OCI-M2 (cell line): ENCODE results near the gene ARHGAP30.
"Not testable (repeated sequence)": the region's sequence is repeated elsewhere in the genome, so short reads cannot be mapped to it uniquely, and the experiment has no call there.

ENCODE experiments used
- DNase-seq: peaks from one replicate; lab custom pipeline; 2025; ENCODE audit not compliant: unreplicated experiment; lab: John Stamatoyannopoulos, UW

ARHGAP30 gene

DNA sequence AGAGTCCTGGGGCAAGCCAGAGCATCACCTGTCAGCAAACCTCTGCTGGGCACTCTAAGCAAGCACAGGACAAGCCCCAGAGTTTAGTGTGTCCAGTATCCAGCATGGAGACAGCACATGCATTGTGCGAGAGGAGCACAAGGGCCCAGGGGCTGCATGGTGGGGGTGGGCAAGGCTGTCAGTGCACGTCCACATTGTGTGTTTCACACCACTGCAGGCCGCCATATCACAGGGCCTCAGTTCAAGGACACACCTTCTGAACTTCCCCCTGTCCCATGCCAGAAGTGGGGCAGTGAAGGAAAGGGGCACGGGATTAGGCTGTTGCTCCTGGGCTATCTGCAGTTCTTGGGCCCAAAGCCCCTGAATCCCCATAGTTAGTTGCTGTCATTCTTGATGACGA is 30.1 kb downstream of the ARHGAP30 start:
- DNase-seq = no peak

DNA sequence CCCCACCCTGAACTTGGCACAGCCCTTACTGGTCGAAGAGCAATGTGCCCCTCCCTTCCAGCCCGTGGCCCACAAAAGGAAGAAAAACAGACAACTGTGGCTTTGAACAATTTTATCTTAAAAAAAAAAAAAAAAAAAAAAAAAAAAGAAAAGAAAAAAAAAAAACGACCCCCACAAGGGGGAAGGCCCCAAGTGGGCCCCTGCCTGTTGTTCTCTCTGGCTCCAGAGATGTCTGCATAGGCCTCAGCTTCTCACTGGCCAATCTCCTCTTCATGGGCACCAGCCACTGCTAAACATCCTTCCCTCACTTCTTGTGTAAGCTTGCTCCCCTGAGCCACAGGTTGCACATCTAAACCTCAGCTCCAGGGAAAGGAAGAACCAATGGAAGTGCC is 30.5 kb downstream of the ARHGAP30 start:
- DNase-seq = no peak

DNA sequence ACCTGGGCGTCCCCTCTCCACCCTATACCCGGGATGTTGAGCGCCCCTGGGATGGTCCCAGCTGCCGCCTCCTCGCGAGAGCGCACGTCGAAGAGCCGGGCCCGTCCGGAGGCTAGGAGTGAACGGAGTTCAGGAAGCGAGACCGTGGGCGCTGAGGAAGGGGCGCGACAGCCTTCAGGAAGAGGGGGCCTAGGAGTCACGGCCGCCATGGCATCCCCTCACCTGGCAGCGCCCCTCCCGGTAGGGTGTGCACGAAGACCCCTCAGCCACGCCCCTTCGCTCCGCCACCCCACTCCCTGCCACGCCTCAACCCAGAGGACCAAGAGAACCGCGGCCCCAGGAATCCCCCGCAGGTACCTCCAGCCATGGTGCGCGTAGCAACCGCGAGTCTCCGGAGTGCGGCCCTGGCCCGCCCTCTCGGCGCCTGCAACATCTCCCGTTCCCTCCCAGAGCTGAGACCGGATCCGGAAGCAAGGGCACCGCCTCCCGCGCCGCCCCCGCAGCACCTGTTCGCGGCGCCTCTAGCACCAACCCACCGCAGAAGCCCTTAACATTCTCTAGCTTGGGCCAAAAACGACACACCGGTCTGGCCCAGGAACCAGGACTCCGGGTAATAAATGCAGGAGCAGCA is 31.1 kb downstream of the ARHGAP30 start, which contains the start of gene TSTD1:
Gene TSTD1 (minus strand): TSS at position 442 of the 631 bp plus-strand sequence. CDS start 75 bp downstream, at position 367.
- no peak for DNase-seq

DNA sequence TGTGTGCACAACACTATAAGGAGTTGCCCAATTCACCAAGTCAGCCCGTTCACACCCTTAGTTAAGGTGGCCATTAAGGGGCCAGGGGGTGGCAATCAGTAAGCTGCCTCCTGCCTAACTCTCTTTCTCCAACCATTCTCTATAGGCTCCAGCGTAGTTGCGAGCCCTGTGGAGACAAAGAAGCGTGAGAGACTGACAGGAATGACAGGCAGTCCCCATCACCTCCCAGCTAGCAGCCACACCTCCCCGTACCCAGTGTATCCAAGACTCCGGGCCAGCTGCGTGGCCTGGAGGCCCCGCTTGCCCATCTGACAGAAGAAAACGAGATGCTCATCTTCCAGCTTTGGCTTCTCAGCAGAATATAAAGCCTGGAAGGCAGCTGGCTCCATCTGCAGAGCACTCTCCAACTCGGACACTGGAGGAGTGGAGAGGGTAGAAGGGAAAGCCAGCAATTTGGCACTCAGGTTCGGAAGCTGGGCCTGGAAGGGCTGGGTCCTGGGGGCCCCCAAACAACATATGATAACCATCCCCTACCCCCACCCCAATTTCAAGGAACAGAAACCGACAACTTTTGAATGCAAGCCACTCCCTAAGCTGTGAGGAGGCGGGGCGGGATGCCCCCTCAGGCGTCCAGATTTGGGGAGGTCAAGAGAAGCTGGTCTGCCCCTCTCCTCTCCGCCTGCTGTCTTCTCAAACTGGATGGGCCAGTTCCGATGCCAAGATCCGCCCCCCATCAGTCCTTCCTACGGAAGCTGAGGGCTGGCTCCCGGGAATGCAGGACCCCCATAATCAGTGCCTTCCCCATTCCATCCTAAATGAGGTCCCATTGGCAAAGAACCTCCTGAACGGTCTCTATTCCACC is 31.8 kb downstream of the ARHGAP30 start:
- no peak for DNase-seq

DNA sequence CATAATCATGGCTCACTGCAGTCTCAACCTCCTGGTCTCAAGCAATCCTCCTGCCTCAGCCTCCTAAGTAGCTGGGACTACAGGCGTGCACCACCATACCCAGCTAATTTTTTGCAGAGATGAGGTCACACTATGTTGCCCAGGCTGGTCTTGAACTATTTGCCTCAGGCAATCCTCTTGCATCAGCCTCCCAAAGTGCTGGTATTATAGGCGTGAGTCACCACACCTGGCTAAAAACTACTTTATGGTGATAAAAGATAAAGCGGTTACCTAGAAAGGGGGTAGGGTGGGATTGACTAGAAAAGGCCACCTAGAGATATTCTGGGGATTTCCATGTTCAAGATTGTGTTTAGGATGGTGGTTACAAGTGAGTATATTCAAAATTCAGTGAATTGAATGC is 35.9 kb downstream of the ARHGAP30 start:
- DNase-seq = no peak

DNA sequence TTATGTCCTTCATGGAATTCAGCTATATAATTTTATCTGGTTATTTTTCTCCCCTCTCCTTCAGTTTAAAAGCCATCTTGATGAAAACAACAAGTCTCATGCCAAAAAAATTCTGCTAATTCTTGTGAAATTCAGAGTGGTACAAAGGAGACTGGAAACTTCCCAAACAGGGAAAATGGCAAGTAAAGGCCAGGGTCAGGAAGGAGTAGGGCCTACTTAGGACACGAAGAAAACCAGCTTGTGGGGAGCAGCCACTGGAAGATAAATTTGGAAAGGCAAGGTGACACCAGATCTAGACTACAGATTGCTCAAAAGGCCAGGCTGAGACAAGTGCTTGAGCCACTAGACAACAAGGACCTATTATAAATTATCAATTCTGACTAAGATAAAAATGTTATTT is 37.3 kb downstream of the ARHGAP30 start:
- no peak for DNase-seq

DNA sequence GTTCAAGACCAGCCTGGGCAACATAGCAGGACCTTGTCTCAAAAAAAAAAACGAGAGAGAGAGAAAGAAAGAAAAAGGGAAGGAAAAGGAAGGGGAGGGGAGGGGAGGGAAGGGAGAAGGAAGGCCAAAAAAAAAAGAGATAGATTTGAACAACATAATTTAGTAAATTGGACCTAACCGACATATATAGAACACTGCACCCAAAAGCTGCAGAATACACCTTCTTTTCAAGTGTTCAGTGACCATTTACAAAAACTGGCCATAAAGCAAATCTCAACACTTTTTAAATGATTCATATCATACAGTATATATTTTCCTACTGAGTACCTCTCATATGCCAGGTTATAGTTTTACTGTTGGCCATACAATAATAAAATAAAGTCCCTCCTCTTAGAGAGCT is 37.8 kb downstream of the ARHGAP30 start:
- DNase-seq = no peak

DNA sequence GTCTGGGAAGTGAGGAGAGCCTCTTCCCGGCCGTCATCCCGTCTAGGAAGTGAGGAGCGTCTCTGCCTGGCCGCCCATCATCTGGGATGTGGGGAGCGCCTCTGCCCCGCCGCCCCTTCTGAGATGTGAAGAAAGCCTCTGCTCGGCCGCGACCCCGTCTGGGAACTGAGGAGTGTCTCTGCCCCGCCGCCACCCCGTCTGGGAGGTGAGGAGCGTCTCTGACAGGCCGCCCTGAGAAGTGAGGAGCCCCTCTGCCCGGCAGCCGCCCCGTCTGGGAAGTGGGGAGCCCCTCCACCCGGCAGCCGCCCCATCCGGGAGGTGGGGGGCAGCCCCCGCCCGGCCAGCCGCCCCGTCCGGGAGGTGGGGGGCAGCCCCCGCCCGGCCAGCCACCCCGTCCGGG is 40.2 kb downstream of the ARHGAP30 start:
- DNase-seq = not testable (repeated sequence)

DNA sequence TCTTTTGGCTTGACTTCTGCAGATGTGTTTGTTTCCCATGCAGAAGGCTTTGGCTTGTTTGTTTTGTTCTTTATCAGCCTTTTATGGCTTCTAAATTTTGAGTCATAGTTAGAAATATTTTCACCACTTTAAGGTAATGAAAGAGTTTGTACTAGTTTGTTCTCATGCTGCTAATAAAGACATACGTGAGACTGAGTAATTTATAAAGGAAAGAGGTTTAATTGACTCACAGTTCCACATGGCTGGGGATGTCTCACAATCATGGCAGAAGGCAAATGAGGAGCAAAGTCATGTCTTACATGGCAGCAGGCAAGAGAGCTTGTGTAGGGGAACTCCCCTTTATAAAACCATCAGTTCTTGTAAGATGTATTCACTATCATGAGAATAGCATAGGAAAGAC is 42.7 kb downstream of the ARHGAP30 start:
- DNase-seq = not testable (repeated sequence)

DNA sequence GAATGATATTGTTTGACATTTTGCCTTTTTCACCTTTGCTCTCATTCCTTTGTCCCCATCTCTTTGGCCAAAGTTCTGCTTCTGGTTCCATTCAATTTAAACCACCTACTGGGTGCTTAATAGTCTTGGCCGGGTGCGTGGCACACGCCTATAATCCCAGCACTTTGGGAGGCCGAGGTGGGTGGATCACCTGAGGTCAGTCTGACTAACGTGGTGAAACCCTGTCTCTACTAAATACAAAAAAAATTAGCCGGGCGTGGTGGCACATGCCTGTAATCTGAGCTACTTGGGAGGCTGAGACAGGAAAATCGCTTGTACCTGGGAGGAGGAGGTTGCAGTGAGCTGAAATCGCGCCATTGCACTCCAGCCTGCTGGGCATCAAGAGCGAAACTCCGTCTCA is 47.3 kb downstream of the ARHGAP30 start:
- not testable (repeated sequence) for DNase-seq

DNA sequence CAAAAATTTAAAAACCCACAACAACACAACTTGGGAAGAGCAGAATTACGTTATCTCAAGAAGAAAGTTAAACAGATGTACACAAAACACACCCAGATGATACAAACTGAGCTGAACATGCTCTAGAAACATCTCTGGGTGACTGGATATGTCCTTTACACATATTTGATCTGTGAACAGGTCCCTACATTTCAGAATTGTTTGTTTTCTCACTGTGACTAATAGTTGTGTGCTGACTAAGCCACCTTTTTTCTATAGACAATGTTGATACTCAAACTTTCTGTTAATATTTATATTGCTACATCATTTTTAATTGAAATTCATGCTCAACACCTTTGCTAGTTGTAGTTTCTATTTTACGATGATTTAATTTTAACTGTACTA is 47.7 kb downstream of the ARHGAP30 start:
- no peak for DNase-seq

DNA sequence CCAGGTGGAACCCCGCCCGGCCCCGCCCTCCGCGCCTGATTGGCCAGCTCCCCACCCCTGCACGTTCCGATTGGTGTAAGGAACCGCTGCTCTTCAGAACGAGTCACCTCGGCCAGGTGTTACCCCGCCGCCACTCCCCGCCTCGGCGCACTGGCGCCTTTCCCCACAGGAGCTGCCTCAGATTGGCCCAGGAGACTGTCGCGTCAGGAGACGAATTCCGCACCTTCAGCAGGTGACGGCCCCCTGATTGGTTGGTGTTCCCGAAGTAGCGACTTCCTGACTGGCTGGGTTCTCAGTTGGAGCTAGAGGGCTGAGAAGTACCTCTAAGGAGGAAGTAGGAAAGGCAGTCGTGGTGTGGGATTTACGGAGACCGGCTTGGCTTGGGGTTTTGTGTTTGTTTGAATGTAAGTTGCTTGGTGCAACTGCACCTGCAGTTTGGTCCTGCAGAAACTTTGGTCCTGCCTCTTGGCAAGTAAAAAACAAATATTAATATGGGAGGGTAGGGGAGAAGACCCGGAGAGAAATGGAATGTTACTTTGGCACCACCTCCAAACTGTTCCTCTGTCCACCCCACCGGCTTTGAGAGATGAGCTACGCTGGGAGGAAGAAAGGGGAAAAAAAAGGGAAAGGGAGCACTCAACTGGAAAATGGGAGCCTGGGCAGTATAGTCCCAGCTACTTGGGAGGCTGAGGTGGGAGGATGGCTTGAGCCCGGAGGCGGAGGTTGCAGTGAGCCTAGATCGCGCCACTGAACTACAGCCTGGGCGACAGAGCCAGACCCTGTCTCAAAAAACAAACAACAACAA is 48.3 kb downstream of the ARHGAP30 start:
- DNase-seq = peak; percentile 73

DNA sequence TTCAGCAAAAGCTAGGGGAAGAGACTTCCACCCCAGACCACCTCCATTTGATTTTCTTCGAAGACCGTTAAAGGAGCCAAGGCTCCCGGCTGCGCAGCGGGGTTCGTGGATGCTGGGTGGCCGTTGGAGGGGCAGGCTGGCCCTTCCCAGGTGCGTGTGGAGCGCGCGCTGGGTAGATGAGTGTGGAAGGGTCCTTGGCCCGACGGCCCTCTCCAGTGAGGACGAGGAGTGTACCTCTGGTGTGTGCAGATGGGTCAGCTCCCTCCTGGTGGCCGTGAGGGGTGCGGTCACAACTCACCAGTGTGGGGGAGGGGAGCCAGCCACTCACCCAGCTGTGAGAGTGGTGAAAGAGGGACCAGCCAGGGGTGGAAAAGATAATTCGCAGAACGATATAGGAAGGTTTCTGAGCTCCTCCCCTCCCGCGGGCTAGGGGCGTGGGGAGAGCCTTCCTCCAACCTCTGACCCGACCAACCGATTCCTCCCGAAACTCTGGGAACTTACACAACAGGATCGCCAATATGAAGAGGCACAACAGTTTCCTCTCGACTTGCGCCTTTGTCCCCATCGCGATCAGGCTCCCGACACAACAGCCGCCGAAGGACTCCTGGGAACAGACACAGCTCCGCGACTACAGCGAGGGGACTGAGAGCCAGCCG is 49.1 kb downstream of the ARHGAP30 start, which contains the start of gene F11R:
Gene F11R (minus strand): TSS at position 644 of the 656 bp plus-strand sequence. CDS start 79 bp downstream, at position 565.
- peak; percentile 73 for DNase-seq

DNA sequence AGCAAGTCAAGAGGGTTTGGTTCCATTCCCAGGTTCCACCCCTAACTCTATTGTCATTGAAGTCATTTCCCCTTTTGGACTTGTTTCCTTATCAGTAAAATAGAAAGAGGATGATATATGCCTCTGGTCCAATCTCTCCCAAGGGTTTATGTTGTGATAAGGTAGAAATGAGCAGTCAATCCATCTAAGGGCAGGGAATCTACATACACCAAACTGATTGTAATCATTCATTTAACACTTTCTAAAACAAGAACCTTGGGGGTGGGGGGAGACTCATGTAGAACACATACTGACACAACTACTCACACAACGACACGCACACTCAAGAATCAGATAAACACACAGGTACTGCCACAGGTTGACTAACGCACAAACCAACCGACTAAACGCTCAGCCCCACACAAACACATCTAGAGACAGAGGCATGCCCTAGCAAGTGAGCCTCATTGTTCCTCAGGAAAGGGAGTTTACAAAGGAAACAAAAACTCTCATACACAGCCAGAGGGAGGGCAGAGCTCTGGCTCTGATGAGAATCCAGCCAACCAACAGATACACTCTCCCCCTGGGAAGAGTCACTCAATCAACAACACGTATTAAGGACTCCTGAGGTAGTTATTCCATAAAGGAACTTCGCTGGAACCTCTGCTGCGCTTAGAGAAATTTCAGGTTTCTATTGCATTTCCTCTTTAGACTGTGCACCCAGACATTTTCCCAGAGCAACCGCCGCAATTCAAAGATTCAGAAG is 49.8 kb downstream of the ARHGAP30 start:
- no peak for DNase-seq

DNA sequence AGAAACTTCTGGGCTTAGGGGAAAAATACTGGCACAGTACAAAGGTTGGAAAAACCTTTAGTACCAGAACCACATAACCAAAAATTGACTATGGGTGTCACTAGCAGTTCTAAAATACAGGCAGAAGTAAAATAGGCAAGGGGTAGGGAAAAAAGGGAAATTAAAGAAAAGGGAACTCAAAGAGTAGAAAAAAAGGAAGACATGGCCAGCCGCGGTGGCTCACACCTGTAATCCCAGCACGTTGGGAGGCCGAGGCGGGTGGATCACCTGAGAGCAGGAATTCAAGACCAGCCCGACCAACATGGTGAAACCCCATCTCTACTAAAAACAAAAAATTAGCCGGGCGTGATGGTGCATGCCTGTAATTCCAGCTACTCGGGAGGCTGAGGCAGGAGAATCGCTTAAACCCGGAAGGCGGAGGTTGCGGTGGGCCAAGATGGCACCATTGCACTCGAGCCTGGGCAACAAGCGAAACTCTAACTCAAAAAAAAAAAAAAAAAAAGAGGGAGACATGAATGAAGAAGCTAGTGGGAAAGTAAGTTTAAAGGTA is 50.5 kb downstream of the ARHGAP30 start:
- DNase-seq = not testable (repeated sequence)

DNA sequence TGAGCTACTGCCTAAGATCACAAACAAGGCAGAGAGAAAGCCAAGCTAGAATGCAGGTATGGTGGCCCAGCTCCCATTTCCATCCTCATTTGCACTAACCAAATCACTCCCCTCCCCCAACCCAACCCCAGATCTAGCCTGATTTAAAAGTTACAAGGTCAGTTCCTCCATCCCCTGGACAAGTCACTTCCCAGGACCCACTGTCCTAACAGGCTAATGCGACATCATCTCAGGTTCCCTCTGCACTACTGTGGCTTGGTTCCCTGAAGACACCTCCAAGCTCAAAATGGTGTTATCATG is 51.1 kb downstream of the ARHGAP30 start:
- DNase-seq = no peak

DNA sequence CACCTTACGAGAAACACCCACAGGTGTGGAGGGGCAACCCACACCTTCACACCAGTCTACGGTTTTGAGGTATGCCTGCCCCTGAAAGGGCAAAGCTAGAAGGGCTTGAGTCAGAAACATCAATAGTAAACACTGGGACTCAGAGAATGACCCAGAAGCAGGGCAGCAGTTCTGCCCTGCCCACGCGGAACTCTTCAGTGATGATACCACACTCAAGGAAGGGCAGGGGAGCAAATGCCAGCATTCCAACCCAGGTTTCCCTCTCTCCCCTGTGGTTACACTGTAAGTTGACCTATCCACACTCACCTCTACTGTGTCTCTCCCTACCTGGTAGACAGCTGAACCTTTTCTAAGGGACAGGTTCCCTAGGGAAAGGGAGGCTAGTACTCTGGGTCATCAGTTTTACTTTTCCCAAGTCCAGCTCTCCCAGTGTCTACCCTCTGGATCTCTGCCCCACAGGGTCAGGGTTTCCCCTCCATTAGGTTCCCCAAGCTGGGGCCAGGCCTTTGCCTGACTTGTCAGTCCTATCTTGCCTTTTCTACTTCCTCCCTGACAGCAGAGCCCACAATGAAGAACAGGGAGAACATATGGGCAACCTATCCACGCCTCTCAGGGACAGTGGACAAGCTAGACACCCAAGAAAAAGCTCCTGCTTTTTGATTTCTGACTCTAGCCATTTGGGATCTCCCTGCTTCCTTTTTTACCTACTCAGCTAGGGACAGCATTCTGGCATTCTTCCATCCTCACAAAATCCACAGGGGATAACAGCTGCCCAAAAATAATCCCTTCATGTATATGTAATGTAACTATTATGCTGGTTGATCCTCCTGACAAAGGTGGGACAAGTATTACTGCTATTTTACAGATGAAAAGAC is 51.7 kb downstream of the ARHGAP30 start:
- no peak for DNase-seq

DNA sequence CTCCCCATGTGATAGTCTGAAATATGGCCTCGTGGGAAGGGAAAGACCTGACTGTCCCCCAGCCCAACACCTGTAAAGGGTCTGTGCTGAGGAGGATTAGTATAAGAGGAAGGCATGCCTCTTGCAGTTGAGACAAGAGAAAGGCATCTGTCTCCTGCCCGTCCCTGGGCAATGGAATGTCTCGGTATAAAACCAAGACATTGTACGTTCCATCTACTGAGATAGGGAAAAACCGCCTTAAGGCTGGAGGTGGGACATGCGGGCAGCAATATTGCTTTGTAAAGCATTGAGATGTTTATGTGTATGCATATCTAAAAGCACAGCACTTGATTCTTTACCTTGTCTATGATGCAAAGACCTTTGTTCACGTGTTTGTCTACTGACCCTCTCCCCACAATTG is 52.5 kb downstream of the ARHGAP30 start:
- DNase-seq = not testable (repeated sequence)

DNA sequence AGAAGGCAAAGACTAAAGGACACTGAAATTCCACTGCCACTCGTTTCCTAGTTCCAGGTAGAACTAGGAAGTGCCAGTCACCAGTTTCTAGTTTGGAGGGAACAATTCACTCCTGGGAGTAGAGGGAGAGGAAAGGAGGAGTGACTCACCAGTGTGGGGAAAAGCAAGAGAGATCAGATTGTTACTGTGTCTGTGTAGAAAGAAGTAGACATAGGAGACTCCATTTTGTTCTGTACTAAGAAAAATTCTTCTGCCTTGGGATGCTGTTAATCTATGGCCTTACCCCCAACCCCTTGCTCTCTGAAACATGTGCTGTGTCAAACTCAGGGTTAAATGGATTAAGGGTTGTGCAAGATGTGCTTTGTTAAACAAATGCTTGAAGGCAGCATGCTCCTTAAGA is 53.0 kb downstream of the ARHGAP30 start:
- DNase-seq = not testable (repeated sequence)
